ENCODE data around the gene GALNT1. TPM values are rescaled to one million over a fixed set of nuclear protein-coding genes. Genes with fewer than 3 reads are reported as not detected.

GALNT1 gene
- total and polyA plus RNA-seq, 9 of the 15 experiments (the other 6 are each of a cell fraction or from before 2014, with no cell fraction given) = 14.4 to 54.1 (median 36.6) TPM

- no peaks in the 10 kb centered on the region for H4K20me1 ChIP-seq (replicated peaks; ENCODE audit: control insufficient read depth, insufficient read depth, low read length)
- H3K27me3 ChIP-seq (ENCODE audit: control insufficient read depth in 2 of 2, insufficient read depth in 2 of 2, low read length in 2 of 2) = no peaks in the 10 kb centered on the region
- H3K4me1 ChIP-seq (replicated peaks in 1 of 2; ENCODE audit: control insufficient read depth in 2 of 2, insufficient read depth in 2 of 2, low read length in 2 of 2) = peaks cover 7% of the 10 kb centered on the region in 2 experiments; a peak in 4 of 5 replicates
- H3K9me3 ChIP-seq (replicated peaks; ENCODE audit: control insufficient read depth, insufficient read depth, low read depth, low read length) = no peaks in the 10 kb centered on the region
- intact Hi-C loops (cut with micrococcal nuclease) = no loop called here
- H3K4me3 ChIP-seq = no peak overlapping the region
- ChIA-PET POLR2A (interaction anchor here (1.2 kb wide), 1 partner anchor 10 kb away, joined by 5 read pairs; no protein-coding TSS in a partner anchor), CTCF (ENCODE audit: low intra/inter-chr PET ratio) (no interaction called here)
- H3K36me3 ChIP-seq (ENCODE audit: control insufficient read depth, insufficient read depth, low read length) = no peaks in the 10 kb centered on the region
- H3K4me2 ChIP-seq (ENCODE audit: insufficient read depth, low read length) = no peak overlapping the region
- DNase-seq (ENCODE audit: extremely low read depth in 1 of 4, low spot score in 3 of 4) (no peak), FAIRE-seq (no peak), ATAC-seq (no peak)
- no peaks in the 10 kb centered on the region for H3K79me2 ChIP-seq (ENCODE audit: control insufficient read depth, insufficient read depth, low read length)
- H3K9me1 ChIP-seq (ENCODE audit: control insufficient read depth, insufficient read depth, low read length) = no peaks in the 10 kb centered on the region
- peak overlapping the region in 1 of 2 experiments; percentile 43; a peak in 1 of 4 replicates for H3K9ac ChIP-seq (ENCODE audit: insufficient read depth in 1 of 2, low read depth in 2 of 2, low read length in 2 of 2)
- in situ Hi-C loops (cut with MboI) = no loop called here
- no peak overlapping the region for H3K27ac ChIP-seq (ENCODE audit: extremely low read depth, low read depth, low read length)
- no TSS peak for BruUV-seq (replicated peaks)
- 35% methylated on average over 1 of the region's 1 CpG for WGBS (ENCODE audit: insufficient coverage, low coverage, missing lambda C conversion rate)
- H2AFZ ChIP-seq (ENCODE audit: low read depth, low read length) = no peak overlapping the region
- TF ChIP-seq, protein P1, sequence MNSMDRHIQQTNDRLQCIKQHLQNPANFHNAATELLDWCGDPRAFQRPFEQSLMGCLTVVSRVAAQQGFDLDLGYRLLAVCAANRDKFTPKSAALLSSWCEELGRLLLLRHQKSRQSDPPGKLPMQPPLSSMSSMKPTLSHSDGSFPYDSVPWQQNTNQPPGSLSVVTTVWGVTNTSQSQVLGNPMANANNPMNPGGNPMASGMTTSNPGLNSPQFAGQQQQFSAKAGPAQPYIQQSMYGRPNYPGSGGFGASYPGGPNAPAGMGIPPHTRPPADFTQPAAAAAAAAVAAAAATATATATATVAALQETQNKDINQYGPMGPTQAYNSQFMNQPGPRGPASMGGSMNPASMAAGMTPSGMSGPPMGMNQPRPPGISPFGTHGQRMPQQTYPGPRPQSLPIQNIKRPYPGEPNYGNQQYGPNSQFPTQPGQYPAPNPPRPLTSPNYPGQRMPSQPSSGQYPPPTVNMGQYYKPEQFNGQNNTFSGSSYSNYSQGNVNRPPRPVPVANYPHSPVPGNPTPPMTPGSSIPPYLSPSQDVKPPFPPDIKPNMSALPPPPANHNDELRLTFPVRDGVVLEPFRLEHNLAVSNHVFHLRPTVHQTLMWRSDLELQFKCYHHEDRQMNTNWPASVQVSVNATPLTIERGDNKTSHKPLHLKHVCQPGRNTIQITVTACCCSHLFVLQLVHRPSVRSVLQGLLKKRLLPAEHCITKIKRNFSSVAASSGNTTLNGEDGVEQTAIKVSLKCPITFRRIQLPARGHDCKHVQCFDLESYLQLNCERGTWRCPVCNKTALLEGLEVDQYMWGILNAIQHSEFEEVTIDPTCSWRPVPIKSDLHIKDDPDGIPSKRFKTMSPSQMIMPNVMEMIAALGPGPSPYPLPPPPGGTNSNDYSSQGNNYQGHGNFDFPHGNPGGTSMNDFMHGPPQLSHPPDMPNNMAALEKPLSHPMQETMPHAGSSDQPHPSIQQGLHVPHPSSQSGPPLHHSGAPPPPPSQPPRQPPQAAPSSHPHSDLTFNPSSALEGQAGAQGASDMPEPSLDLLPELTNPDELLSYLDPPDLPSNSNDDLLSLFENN (IDR thresholded peaks at IDR 0.05; ENCODE audit: low read depth in 2 of 2, low read length in 2 of 2) = no peak
- TF ChIP-seq TCF7L2 (IDR thresholded peaks at IDR 0.05; ENCODE audit: low read depth, low read length) (no peak), ZNF561 (CRISPR knock-in tag; conservative IDR thresholded peaks at IDR 0.05) (no peak), SAFB (IDR thresholded peaks at IDR 0.05; ENCODE audit: borderline replicate concordance, low read depth, low read length) (no peak), RAD21 (CRISPR knock-in tag; conservative IDR thresholded peaks at IDR 0.05 in 1 of 2, IDR thresholded peaks at IDR 0.05 in 1 of 2) (no peak), CLOCK (CRISPR knock-in tag; IDR thresholded peaks at IDR 0.05; ENCODE audit: borderline replicate concordance) (no peak), TAF15 (IDR thresholded peaks at IDR 0.05; ENCODE audit: low read depth, low read length) (no peak), NR0B1 (IDR thresholded peaks at IDR 0.05; ENCODE audit: partially characterized antibody) (no peak), BACH1 (tag; IDR thresholded peaks at IDR 0.05) (0 out of 2 replicates have a peak, but pooled peaks have one; percentile 46), MAFG (tag; conservative IDR thresholded peaks at IDR 0.05) (peak; percentile 85), NR2C2 (CRISPR knock-in tag; IDR thresholded peaks at IDR 0.05) (no peak), NR2C2 (tag; IDR thresholded peaks at IDR 0.05) (no peak), SIRT6 (IDR thresholded peaks at IDR 0.05; ENCODE audit: low read depth, low read length) (no peak), NFRKB (IDR thresholded peaks at IDR 0.05; ENCODE audit: low read depth) (no peak), CC2D1A (IDR thresholded peaks at IDR 0.05) (no peak), ZFP36 (IDR thresholded peaks at IDR 0.05; ENCODE audit: low read depth, low read length, partially characterized antibody) (no peak)
These were observed 151.1 kb downstream of the GALNT1 start for GRCh38 chr18:35732636-35733035.

Data from K562 (cell line).